Measurements from ENCODE around the gene USP12. TPM values are rescaled to one million over a fixed set of nuclear protein-coding genes. Genes with fewer than 3 reads are reported as not detected.

Gene USP12
- total RNA-seq, 6 donors from 2014 or later = 11.9 to 78.8 (median 30.5) TPM

GRCh38 chr13:27139565-27139964 lies 32.0 kb downstream of the USP12 start:
- Histone ChIP-seq H3K9me3 (peaks cover 0 to 3% (median 0%) of the 10 kb centered on the region in 4 donors), H3K4me1 (peaks cover under 1 to 16% (median 7%) of the 10 kb centered on the region in 4 donors), H3K4me3 (no peak overlapping the region), H3K27ac (no peak overlapping the region), H3K36me3 (no peaks in the 10 kb centered on the region), H3K27me3 (no peaks in the 10 kb centered on the region)
- no peak for DNase-seq
- no peak for ATAC-seq (ENCODE audit: low FRiP score in 2 of 2)
- 88 to 95% methylated on average over 2 of the region's 2 CpGs for WGBS, 2 donors
- TF ChIP-seq POLR2AphosphoS5 (IDR thresholded peaks at IDR 0.05) (no peak), EP300 (IDR thresholded peaks at IDR 0.05) (no peak), CTCF (IDR thresholded peaks at IDR 0.05) (no peak), POLR2A (IDR thresholded peaks at IDR 0.05) (no peak)

- no peaks in the 10 kb centered on the region for H3K27me3 ChIP-seq
- no peak for ATAC-seq (ENCODE audit: low FRiP score in 2 of 2)
- WGBS, 2 donors = 88 to 94% methylated on average over 4 of the region's 4 CpGs
- no peak for TF ChIP-seq EP300 (IDR thresholded peaks at IDR 0.05)
- TF ChIP-seq POLR2A (IDR thresholded peaks at IDR 0.05) = no peak
- TF ChIP-seq POLR2AphosphoS5 (IDR thresholded peaks at IDR 0.05) = no peak
- no peak for TF ChIP-seq CTCF (IDR thresholded peaks at IDR 0.05)
- no peak overlapping the region for H3K4me3 ChIP-seq
- DNase-seq = no peak
- H3K36me3 ChIP-seq = no peaks in the 10 kb centered on the region
- peaks cover 8 to 20% (median 12%) of the 10 kb centered on the region in 4 donors for H3K4me1 ChIP-seq
- peaks cover 0 to 3% (median 0%) of the 10 kb centered on the region in 4 donors for H3K9me3 ChIP-seq
- H3K27ac ChIP-seq = no peak overlapping the region
These were observed 33.0 kb downstream of the USP12 start for GRCh38 chr13:27138457-27139093.

- Histone ChIP-seq H3K36me3 (no peaks in the 10 kb centered on the region), H3K27me3 (no peaks in the 10 kb centered on the region), H3K4me3 (no peak overlapping the region), H3K9me3 (peaks cover 0 to 3% (median 0%) of the 10 kb centered on the region in 4 donors), H3K4me1 (peaks cover 10 to 20% (median 15%) of the 10 kb centered on the region in 4 donors), H3K27ac (no peak overlapping the region)
- ATAC-seq (ENCODE audit: low FRiP score in 2 of 2) = no peak
- WGBS, 2 donors = 92% methylated on average over 7 of the region's 7 CpGs
- no peak for DNase-seq
- no peak for TF ChIP-seq POLR2AphosphoS5 (IDR thresholded peaks at IDR 0.05)
- no peak for TF ChIP-seq CTCF (IDR thresholded peaks at IDR 0.05)
These were observed 33.9 kb downstream of the USP12 start for GRCh38 chr13:27137759-27138158.

- no peaks in the 10 kb centered on the region for H3K9me3 ChIP-seq
- H3K4me1 ChIP-seq = peaks cover 10 to 44% (median 32%) of the 10 kb centered on the region in 4 donors
- WGBS, 2 donors = 85 to 89% methylated on average over 5 of the region's 5 CpGs
- no peak overlapping the region for H3K4me3 ChIP-seq
- H3K27me3 ChIP-seq = no peaks in the 10 kb centered on the region
- DNase-seq = no peak
- no peak for ATAC-seq (ENCODE audit: low FRiP score in 2 of 2)
- H3K36me3 ChIP-seq = no peaks in the 10 kb centered on the region
- H3K27ac ChIP-seq = no peak overlapping the region
- TF ChIP-seq CTCF (IDR thresholded peaks at IDR 0.05) = no peak
- no peak for TF ChIP-seq EP300 (IDR thresholded peaks at IDR 0.05)
- TF ChIP-seq POLR2A (IDR thresholded peaks at IDR 0.05) = no peak
- no peak for TF ChIP-seq POLR2AphosphoS5 (IDR thresholded peaks at IDR 0.05)
These were observed 36.6 kb downstream of the USP12 start for GRCh38 chr13:27135023-27135422.

DNA sequence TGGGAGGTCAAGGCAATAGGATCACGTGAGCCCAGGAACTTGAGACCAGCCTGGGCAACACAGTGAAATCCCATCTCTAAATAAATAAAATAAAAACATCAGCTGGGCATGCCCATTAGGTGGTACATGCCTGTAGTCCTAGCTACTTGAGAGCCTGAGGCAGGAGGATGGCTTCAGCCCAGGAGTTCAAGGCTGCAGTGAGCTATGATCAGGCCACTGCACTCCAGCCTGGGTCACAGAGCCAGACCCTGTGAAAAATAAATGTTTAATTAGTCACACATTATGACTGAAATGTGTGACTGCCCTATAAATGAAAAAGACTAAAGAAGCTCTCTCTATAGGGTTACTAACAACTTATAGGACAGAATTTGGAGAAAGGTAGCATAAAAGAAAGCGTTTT lies 37.7 kb downstream of the USP12 start:
- peaks cover 14 to 45% (median 30%) of the 10 kb centered on the region in 4 donors for H3K4me1 ChIP-seq
- WGBS, 2 donors = 93 to 98% methylated on average over 2 of the region's 2 CpGs
- TF ChIP-seq POLR2AphosphoS5 (IDR thresholded peaks at IDR 0.05) = no peak
- no peak for TF ChIP-seq EP300 (IDR thresholded peaks at IDR 0.05)
- TF ChIP-seq CTCF (IDR thresholded peaks at IDR 0.05) = no peak
- no peak for TF ChIP-seq POLR2A (IDR thresholded peaks at IDR 0.05)

More for the DNA sequence above, 37.7 kb downstream of the USP12 start:
- Histone ChIP-seq H3K4me3 (no peak overlapping the region), H3K27me3 (no peaks in the 10 kb centered on the region), H3K9me3 (no peaks in the 10 kb centered on the region), H3K36me3 (no peaks in the 10 kb centered on the region), H3K27ac (no peak overlapping the region)
- no peak for ATAC-seq (ENCODE audit: low FRiP score in 2 of 2)
- DNase-seq = no peak
